HG02870 (cell line): Measurements from ENCODE around the gene GMPR.
A peak's percentile ranks its signal among the peaks of the same experiment; 100 is the strongest.
"Not testable (repeated sequence)": the region's sequence is repeated elsewhere in the genome, so short reads cannot be mapped to it uniquely, and the experiment has no call there.

Experiments used
- ATAC-seq: cut with Tn5 transposase; IDR thresholded peaks from one replicate; pipeline ENCODE4 v1.9.1; 2021; ENCODE audit warnings: mild to moderate bottlenecking, moderate library complexity; ENCODE audit not compliant: unreplicated experiment

Gene GMPR

DNA sequence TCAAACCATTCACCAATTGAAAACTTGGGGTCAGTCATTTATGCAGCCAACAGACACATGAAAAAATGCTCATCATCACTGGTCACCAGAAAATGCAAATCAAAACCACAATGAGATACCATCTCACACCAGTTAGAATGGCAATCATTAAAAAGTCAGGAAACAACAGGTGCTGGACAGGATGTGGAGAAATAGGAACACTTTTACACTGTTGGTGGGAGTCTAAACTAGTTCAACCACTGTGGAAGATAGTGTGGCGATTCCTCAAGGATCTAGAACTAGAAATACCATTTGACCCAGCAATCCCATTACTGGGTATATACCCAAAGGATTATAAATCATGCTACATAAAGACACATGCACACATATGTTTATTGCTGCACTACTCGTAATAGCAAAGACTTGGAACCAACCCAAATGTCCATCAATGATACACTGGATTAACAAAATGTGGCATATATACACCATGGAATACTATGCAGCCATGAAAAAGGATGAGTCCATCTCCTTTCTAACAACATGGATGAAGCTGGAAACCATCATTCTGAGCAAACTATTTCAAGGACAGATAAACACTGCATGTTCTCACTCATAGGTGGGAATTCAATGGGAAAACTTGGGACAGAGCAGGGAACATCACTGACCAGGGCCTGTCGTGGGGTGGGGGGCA is 13.2 kb upstream of the GMPR start:
- not testable (repeated sequence) for ATAC-seq

DNA sequence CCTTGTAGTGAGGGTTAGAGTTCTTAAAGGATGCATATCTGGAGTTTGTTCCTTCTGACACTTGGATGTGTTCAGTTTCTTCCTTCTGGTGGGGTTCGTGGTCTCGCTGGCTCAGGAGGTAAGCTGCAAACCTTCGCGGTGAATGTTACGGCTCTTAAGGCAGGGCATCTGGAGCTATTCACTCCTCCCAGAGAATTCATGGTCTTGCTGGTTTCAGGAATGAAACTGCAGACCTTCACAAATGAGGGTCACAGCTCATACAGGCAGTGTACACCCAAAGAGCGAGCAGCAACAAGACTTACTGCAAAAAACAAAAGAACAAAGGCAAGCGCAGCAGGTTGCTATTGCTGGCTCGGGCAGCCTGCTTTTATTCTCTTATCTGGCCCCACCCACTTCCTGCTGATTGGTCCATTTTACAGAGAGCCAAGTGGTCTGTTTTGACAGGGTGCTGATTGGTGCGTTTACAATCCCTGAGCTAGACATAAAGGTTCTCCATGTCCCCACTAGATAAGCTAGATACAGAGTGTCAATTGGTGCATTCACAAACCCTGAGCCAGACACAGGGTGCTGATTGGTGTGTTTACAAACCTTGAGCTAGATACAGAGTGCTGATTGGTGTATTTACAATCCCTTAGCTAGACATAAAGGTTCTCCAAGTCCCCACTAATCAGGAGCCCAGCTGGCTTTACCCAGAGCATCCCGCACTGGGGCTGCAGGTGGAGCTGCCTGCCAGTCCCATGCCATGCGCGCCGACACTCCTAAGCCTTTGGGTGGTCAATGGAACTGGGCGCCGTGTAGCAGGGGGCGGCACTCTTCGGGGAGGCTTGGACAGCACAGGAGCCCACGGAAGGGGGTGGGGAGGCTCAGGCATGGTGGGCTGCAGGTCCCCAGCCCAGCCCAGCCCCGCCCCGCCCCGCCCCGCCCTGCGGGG is 12.0 kb upstream of the GMPR start:
- not testable (repeated sequence) for ATAC-seq

DNA sequence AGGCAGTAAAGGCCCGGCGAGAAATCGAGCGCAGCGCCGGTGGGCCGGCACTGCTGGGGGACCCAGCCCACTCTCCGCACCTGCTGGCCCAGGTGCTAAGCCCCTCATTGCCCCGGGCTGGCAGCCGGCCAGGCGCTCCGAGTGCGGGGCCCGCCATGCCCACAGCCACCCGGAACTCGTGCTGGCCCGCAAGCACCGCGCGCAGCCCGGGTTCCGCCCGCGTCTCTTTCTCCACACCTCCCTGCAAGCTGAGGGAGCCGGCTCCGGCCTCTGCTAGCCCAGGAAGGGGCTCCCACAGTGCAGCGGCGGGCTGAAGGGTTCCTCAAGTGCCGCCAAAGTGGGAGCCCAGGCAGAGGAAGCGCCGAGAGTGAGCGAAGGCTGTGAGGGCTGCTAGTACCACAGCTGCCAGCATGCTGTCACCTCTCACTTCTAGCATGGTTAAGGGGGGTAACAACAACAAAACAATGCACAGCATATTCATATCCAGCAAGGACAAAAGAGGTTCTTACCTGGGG is 11.3 kb upstream of the GMPR start:
- ATAC-seq = no peak

GRCh38 chr6:16227605-16228004 is 10.8 kb upstream of the GMPR start:
- no peak for ATAC-seq

- no peak for ATAC-seq
Observed at GRCh38 chr6:16228043-16228442, 10.3 kb upstream of the GMPR start.

GRCh38 chr6:16228709-16229665 is 9.4 kb upstream of the GMPR start:
- ATAC-seq = no peak

GRCh38 chr6:16229700-16230099 is 8.7 kb upstream of the GMPR start:
- ATAC-seq = no peak

GRCh38 chr6:16230953-16231352 is 7.4 kb upstream of the GMPR start:
- no peak for ATAC-seq

GRCh38 chr6:16232086-16232485 is 6.3 kb upstream of the GMPR start:
- no peak for ATAC-seq

DNA sequence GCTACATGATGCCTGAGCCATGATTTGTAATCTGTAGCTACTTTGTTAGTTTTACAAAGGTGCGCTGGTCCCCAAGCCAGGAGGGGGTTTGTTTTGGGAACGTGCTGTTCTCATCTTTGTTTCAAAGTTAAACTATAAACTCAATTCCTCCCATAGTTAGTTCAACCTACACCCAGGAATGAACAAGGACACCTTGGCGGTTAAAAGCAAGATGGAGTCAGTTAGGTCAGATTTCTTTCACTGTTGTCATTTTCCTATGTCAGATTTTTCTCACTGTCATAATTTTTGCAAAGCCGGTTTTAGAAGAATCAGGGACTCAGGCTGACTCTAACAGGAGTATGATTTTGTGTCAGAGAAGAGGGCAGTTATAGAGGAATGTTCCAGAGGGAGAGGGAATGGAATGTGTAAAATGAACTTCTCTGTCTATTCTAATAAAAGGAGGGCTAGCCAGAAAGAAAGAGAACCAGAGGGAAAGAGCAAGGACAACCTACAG is 2.3 kb upstream of the GMPR start:
- no peak for ATAC-seq

DNA sequence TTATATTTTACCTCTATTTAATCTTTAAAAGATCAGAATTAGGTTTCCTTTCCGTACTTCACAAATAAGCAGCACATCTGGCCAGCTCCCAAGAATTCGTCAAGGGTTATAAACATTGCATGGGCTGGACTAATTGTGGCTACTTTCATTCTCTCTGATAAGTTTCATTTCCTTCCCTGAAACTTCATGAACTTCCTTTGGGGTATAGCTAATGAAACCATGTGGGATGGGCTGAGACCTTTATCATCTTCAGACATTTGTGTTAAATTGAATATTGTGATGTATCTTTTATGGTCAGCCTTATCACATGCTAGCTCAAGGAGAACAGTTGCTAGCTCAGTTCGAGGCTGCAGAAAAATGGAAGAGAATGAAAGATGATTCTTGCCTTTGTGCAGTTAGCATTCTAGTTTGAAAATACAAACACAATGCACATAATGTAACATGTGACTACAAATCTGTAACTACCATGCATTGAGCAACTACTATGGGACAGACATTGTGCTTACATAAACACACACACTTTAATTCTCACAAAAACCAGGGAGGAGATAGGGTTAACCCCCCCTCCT is 1.7 kb upstream of the GMPR start:
- ATAC-seq = peak; percentile 48

- ATAC-seq = no peak
Observed at GRCh38 chr6:16237242-16237641, 1.1 kb upstream of the GMPR start.

DNA sequence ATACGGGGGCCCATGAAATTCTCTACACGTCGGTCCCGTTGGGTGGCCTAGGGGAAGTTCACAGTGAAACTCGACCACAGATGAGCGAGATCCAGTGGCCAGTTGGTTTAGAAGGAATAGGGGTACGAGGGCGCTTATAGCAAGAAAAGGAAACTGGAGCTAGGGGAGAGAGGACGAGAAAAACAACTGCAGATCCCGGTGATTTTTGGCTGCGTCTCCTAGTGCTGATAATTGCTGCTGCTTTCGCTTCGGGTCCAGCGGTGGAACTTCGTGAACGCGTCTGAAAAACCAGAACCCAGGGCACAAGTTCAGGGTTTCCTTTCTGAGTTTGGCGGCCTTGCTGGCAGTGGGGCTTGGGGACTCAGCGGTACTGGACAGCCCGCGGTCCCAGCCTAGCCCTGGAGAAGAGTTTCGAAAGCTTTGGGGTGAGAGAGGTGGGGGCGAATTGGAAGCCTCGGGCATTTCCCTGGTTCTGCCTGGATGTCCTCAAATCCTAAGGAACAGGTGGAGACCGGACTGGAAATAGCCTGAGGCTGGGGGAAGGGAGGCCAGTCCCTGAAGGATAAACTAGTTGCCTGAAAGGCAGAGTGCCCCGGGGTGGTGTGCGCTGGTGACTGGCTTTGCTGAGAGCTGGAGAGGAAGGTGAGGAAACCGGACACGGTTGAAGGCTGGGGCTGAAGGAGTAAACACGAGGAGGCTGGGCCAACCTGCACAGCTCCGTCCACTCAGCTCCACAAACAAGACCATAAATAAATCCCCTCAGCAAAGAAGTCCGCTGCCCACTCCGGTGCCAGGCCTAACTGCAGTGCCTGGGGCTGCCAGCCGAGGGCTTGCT is 793 bp downstream of the GMPR start:
- peak; percentile 16 for ATAC-seq

DNA sequence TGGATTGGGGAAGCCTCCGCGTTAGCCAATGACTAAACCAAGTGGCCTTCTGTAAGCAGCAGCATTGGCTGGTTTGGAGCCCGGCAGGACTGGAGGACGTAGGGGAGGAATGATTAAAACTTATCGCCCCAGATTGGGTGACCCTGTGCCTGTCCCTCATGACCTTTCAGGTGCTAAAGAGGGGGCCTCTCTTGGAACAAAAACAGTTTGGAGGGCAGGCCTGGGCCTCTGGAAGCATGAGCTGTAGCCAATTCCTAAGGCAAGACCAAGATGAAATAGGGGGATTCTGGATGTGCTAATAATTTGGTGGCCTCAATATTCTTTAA is 1.4 kb downstream of the GMPR start:
- no peak for ATAC-seq

- ATAC-seq = no peak
Observed at GRCh38 chr6:16240589-16241320, 2.4 kb downstream of the GMPR start.

GRCh38 chr6:16241321-16241689 is 2.9 kb downstream of the GMPR start:
- ATAC-seq = no peak

GRCh38 chr6:16243055-16243454 is 4.7 kb downstream of the GMPR start:
- ATAC-seq = no peak

DNA sequence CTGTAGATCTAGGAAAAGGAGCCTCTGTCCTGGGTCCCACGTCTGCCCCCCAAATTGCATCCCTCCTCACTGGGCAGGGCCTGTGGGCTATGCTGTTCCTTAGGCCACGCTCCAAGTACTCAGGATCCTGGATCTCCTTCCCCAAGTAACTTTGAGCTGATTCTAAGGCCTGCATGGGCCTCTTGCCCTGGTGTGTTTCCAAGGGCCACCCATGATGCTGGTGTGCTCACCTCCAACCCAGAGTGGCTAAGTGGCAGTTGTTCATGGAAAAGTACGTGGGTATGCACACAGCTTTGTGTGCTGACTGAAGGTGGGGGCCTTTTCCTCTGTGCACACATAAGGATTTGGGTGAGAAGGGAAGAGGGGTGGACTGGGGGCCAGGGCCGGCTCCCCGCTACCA is 5.3 kb downstream of the GMPR start:
- no peak for ATAC-seq

DNA sequence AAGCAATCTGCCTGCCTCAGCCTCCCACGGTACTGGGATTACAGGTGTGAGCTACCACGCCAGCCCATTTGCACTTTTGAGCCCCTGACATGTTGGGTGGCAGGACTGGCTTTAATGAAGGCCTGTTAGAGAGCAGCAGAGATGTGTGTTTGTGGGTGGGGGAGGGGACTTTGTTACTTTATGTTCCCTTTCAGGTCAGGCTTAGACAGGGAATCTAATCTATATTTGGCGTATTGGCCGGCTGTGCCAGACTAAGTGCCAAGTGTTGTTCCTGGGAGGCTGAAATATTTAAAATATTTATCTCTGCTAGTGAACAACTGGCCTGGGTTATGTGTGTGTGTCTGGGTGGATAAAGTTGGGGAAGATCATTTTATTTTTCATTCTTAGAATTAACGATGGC is 6.1 kb downstream of the GMPR start:
- no peak for ATAC-seq
